Keratinocyte (primary cell): Measurements from ENCODE around the gene CDS1.

ENCODE experiments used
- EZH2 ChIP-seq: IDR thresholded peaks from one replicate; pipeline ENCODE4 v1.6.1; 2012; ENCODE audit warnings: inconsistent platforms, mild to moderate bottlenecking, low read length, moderate library complexity
- TF ChIP-seq, protein P1 (sequence below), 3 experiments: IDR thresholded peaks in 1 of 3; conservative IDR thresholded peaks in 1 of 3; optimal IDR thresholded peaks in 1 of 3; 2 replicates in 2 of 3; 3 replicates in 1 of 3; pipeline versions ENCODE3 to v1.5.1; 2011; ENCODE audit warnings: low read length in 3 of 3, mild to moderate bottlenecking in 3 of 3, moderate library complexity in 2 of 3, control low read depth in 1 of 3, inconsistent platforms in 1 of 3; ENCODE audit not compliant: insufficient read depth in 2 of 3; ENCODE audit errors: extremely low read depth in 1 of 3

DNA sequence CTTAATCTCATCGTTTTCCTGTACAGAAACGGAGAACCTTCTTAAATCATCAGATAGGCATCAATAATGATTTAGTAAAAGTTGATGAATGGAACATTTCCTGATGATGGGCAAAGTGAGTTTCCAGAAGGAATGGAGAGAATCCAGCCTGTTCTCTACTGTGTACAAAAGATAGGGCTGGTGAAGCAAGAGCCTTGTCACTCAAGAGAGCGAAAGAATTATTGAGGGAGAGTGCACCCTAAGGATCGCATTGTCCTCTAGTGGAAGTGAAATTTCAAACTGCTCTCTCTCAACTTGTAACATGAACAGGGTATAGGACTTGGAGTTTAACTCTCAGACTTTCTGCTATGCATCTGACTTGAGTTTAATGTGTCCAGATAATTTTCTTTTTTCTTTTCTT, 69.6 kb downstream of the CDS1 start:
- TF ChIP-seq, protein P1, sequence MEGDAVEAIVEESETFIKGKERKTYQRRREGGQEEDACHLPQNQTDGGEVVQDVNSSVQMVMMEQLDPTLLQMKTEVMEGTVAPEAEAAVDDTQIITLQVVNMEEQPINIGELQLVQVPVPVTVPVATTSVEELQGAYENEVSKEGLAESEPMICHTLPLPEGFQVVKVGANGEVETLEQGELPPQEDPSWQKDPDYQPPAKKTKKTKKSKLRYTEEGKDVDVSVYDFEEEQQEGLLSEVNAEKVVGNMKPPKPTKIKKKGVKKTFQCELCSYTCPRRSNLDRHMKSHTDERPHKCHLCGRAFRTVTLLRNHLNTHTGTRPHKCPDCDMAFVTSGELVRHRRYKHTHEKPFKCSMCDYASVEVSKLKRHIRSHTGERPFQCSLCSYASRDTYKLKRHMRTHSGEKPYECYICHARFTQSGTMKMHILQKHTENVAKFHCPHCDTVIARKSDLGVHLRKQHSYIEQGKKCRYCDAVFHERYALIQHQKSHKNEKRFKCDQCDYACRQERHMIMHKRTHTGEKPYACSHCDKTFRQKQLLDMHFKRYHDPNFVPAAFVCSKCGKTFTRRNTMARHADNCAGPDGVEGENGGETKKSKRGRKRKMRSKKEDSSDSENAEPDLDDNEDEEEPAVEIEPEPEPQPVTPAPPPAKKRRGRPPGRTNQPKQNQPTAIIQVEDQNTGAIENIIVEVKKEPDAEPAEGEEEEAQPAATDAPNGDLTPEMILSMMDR (optimal IDR thresholded peaks at IDR 0.05 in 1 of 3, IDR thresholded peaks at IDR 0.05 in 1 of 3, conservative IDR thresholded peaks at IDR 0.05 in 1 of 3; ENCODE audit: extremely low read depth in 1 of 3, insufficient read depth in 2 of 3, low read length in 3 of 3): no peak
- TF ChIP-seq EZH2: no peak
